Mesenchymal stem cell (in vitro differentiated cells and primary cell): ENCODE data around the gene PPM1J.
A peak's percentile ranks its signal among the peaks of the same experiment; 100 is the strongest.

Experiments
- DNase-seq: peaks from one replicate; pipeline ENCODE4 v3.0.0-alpha.2; 2013
- H2AFZ ChIP-seq: one replicate; pipeline ENCODE4 v1.6.1; 2013; ENCODE audit warnings: low read depth, mild to moderate bottlenecking, control low read depth, inconsistent platforms, low read length, moderate library complexity
- H2AK5ac ChIP-seq: 2 replicates; pipeline ENCODE4 v1.6.1; 2013; ENCODE audit warnings: low read length, moderate library complexity, mild to moderate bottlenecking, inconsistent platforms; ENCODE audit not compliant: severe bottlenecking
- H2BK120ac ChIP-seq: one replicate; pipeline ENCODE4 v1.6.1; 2013; ENCODE audit warnings: low read depth, mild to moderate bottlenecking, inconsistent platforms, low read length, moderate library complexity
- H2BK12ac ChIP-seq, 2 experiments: one replicate each; pipeline ENCODE4 v1.6.1; 2013; ENCODE audit warnings: inconsistent platforms in 2 of 2, low read length in 2 of 2, mild to moderate bottlenecking in 2 of 2, moderate library complexity in 2 of 2, control low read depth in 1 of 2
- H2BK15ac ChIP-seq: one replicate; pipeline ENCODE4 v1.6.1; 2013; ENCODE audit warnings: mild to moderate bottlenecking, low read depth, inconsistent platforms; ENCODE audit not compliant: poor library complexity, severe bottlenecking
- H2BK5ac ChIP-seq: 2 replicates; pipeline ENCODE4 v1.6.1; 2013; ENCODE audit warnings: low read depth, mild to moderate bottlenecking, low read length, control low read depth, inconsistent platforms; ENCODE audit not compliant: poor library complexity, severe bottlenecking
- H3K14ac ChIP-seq, 2 experiments: one replicate each; pipeline ENCODE4 v1.6.1; 2013; ENCODE audit warnings: inconsistent platforms in 2 of 2, low read length in 2 of 2, control low read depth in 1 of 2, mild to moderate bottlenecking in 1 of 2, moderate library complexity in 1 of 2
- H3K18ac ChIP-seq, 2 experiments: one replicate each; pipeline ENCODE4 v1.6.1; 2013; ENCODE audit warnings: inconsistent platforms in 2 of 2, low read length in 2 of 2, control low read depth in 1 of 2, low read depth in 1 of 2, mild to moderate bottlenecking in 1 of 2
- H3K23ac ChIP-seq, 2 experiments: one replicate each; pipeline ENCODE4 v1.6.1; 2013; ENCODE audit warnings: inconsistent platforms in 2 of 2, low read length in 2 of 2, mild to moderate bottlenecking in 2 of 2, moderate library complexity in 2 of 2, control low read depth in 1 of 2
- H3K27ac ChIP-seq: 2 replicates; pipeline ENCODE4 v1.5.1; 2013; ENCODE audit warnings: mild to moderate bottlenecking, moderate library complexity, low read length, control low read depth, inconsistent platforms; ENCODE audit not compliant: poor library complexity, severe bottlenecking
- H3K27me3 ChIP-seq, 2 experiments: 2 replicates each; pipeline versions ENCODE4 v1.6.1 to v1.7.0; 2013; ENCODE audit warnings: low read length in 2 of 2, mild to moderate bottlenecking in 2 of 2, moderate library complexity in 2 of 2, control low read depth in 1 of 2, inconsistent platforms in 1 of 2; ENCODE audit not compliant: control insufficient read depth in 1 of 2, insufficient read depth in 1 of 2
- H3K36me3 ChIP-seq, 2 experiments: 2 replicates each; pipeline versions ENCODE4 v1.6.1 to v1.7.0; 2013; ENCODE audit warnings: low read length in 2 of 2, control low read depth in 1 of 2, inconsistent platforms in 1 of 2, low read depth in 1 of 2, mild to moderate bottlenecking in 1 of 2; ENCODE audit not compliant: insufficient read depth in 2 of 2, control insufficient read depth in 1 of 2
- H3K4ac ChIP-seq, 2 experiments: one replicate each; pipeline ENCODE4 v1.6.1; 2013; ENCODE audit warnings: inconsistent platforms in 2 of 2, low read length in 2 of 2, mild to moderate bottlenecking in 2 of 2, moderate library complexity in 2 of 2, control low read depth in 1 of 2, low read depth in 1 of 2
- H3K4me1 ChIP-seq: 2 replicates; pipeline ENCODE4 v1.6.1; 2013; ENCODE audit warnings: low read depth, low read length, control low read depth; ENCODE audit not compliant: control insufficient read depth, insufficient read depth
- H3K4me2 ChIP-seq: 2 replicates; pipeline ENCODE4 v1.6.1; 2013; ENCODE audit warnings: low read length, mild to moderate bottlenecking, inconsistent platforms; ENCODE audit not compliant: poor library complexity, severe bottlenecking
- H3K4me3 ChIP-seq, 2 experiments: 2 replicates each; pipeline versions ENCODE4 v1.5.1 to v1.7.0; 2013; ENCODE audit warnings: low read length in 2 of 2, mild to moderate bottlenecking in 2 of 2, control low read depth in 1 of 2, low read depth in 1 of 2; ENCODE audit not compliant: insufficient read depth in 1 of 2
- H3K79me1 ChIP-seq: replicated peaks from 2 replicates; pipeline ENCODE4 v1.6.1; 2013; ENCODE audit warnings: mild to moderate bottlenecking, control low read depth, low read length, inconsistent platforms; ENCODE audit not compliant: poor library complexity, severe bottlenecking
- H3K9ac ChIP-seq: 2 replicates; pipeline ENCODE4 v1.7.0; 2013; ENCODE audit warnings: mild to moderate bottlenecking, low read length, moderate library complexity
- H3K9me3 ChIP-seq: 2 replicates; pipeline ENCODE4 v1.7.0; 2013; ENCODE audit warnings: mild to moderate bottlenecking, low read length; ENCODE audit not compliant: control insufficient read depth
- H4K8ac ChIP-seq: one replicate; pipeline ENCODE4 v1.6.1; 2013; ENCODE audit warnings: inconsistent platforms, mild to moderate bottlenecking, low read length, moderate library complexity
- H4K91ac ChIP-seq: one replicate; pipeline ENCODE4 v1.6.1; 2013; ENCODE audit warnings: mild to moderate bottlenecking, low read length, inconsistent platforms
- WGBS: methylation state at CpG from one replicate; pipeline ENCODE4 v1.1.7; 2013; ENCODE audit warnings: mixed read lengths; 5-methylcytosine and 5-hydroxymethylcytosine counted together

The PPM1J gene

GRCh38 chr1:112711041-112711440 is 4.1 kb downstream of the PPM1J start:
- H3K18ac ChIP-seq = no peak overlapping the region
- no peak overlapping the region for H2BK5ac ChIP-seq
- H3K9me3 ChIP-seq = no peaks in the 10 kb centered on the region
- peaks cover 0 to 6% of the 10 kb centered on the region in 2 experiments for H3K27me3 ChIP-seq
- no peak overlapping the region for H3K9ac ChIP-seq
- WGBS = 79% methylated on average over 7 of the region's 7 CpGs
- no peak overlapping the region for H2AK5ac ChIP-seq
- H3K79me1 ChIP-seq = peaks cover 1% of the 10 kb centered on the region
- no peak overlapping the region for H3K27ac ChIP-seq
- peaks cover 24% of the 10 kb centered on the region for H3K4me1 ChIP-seq
- H2BK15ac ChIP-seq = no peak overlapping the region
- no peak overlapping the region for H2AFZ ChIP-seq
- no peak overlapping the region for H3K14ac ChIP-seq
- peaks cover 0 to 12% of the 10 kb centered on the region in 2 experiments for H3K36me3 ChIP-seq
- no peak overlapping the region for H2BK12ac ChIP-seq
- no peak overlapping the region for H2BK120ac ChIP-seq
- no peak overlapping the region for H3K4me3 ChIP-seq
- no peak overlapping the region for H3K4me2 ChIP-seq
- H3K23ac ChIP-seq = no peak overlapping the region
- no peak overlapping the region for H4K8ac ChIP-seq
- no peak overlapping the region for H4K91ac ChIP-seq
- no peak for DNase-seq
- H3K4ac ChIP-seq = no peak overlapping the region

- Histone ChIP-seq H3K27ac (no peak overlapping the region), H3K4me3 (no peak overlapping the region), H2AFZ (no peak overlapping the region), H3K79me1 (peaks cover 1% of the 10 kb centered on the region), H2BK120ac (no peak overlapping the region), H3K4ac (no peak overlapping the region), H3K9ac (no peak overlapping the region), H2BK15ac (no peak overlapping the region), H4K91ac (no peak overlapping the region), H3K27me3 (peaks cover 0 to 6% of the 10 kb centered on the region in 2 experiments), H3K23ac (peak overlapping the region in 1 of 2 experiments; percentile 10), H3K4me2 (no peak overlapping the region), H3K14ac (no peak overlapping the region), H2BK5ac (no peak overlapping the region), H3K36me3 (peaks cover 0 to 12% of the 10 kb centered on the region in 2 experiments), H3K18ac (no peak overlapping the region), H3K9me3 (no peaks in the 10 kb centered on the region), H2BK12ac (no peak overlapping the region), H2AK5ac (no peak overlapping the region), H3K4me1 (peaks cover 24% of the 10 kb centered on the region), H4K8ac (no peak overlapping the region)
- no peak for DNase-seq
- WGBS = 88% methylated on average over 2 of the region's 3 CpGs
Observed at GRCh38 chr1:112710586-112710985, 4.5 kb downstream of the PPM1J start.

GRCh38 chr1:112710159-112710558 is 5.0 kb downstream of the PPM1J start:
- 95% methylated on average over 7 of the region's 7 CpGs for WGBS
- no peak overlapping the region for H3K4me2 ChIP-seq
- no peak overlapping the region for H2AK5ac ChIP-seq
- no peak overlapping the region for H3K18ac ChIP-seq
- H4K91ac ChIP-seq = no peak overlapping the region
- H3K23ac ChIP-seq = peak overlapping the region in 1 of 2 experiments; percentile 10
- H2BK120ac ChIP-seq = no peak overlapping the region
- no peak overlapping the region for H4K8ac ChIP-seq
- no peak overlapping the region for H3K9ac ChIP-seq
- no peak overlapping the region for H2BK15ac ChIP-seq
- DNase-seq = no peak
- H3K4ac ChIP-seq = no peak overlapping the region
- H3K27ac ChIP-seq = no peak overlapping the region
- no peak overlapping the region for H3K14ac ChIP-seq
- peaks cover 0 to 6% of the 10 kb centered on the region in 2 experiments for H3K27me3 ChIP-seq
- peaks cover 23% of the 10 kb centered on the region for H3K4me1 ChIP-seq
- H2BK5ac ChIP-seq = no peak overlapping the region
- H3K4me3 ChIP-seq = no peak overlapping the region
- H2BK12ac ChIP-seq = no peak overlapping the region
- no peaks in the 10 kb centered on the region for H3K9me3 ChIP-seq
- no peak overlapping the region for H2AFZ ChIP-seq
- peaks cover 0 to 12% of the 10 kb centered on the region in 2 experiments for H3K36me3 ChIP-seq
- peaks cover 1% of the 10 kb centered on the region for H3K79me1 ChIP-seq

- no peak overlapping the region for H2AFZ ChIP-seq
- no peak overlapping the region for H2AK5ac ChIP-seq
- H3K14ac ChIP-seq = no peak overlapping the region
- peaks cover 25% of the 10 kb centered on the region for H3K4me1 ChIP-seq
- H3K27me3 ChIP-seq = peaks cover 0 to 4% of the 10 kb centered on the region in 2 experiments
- H3K9ac ChIP-seq = no peak overlapping the region
- no peak overlapping the region for H2BK120ac ChIP-seq
- H2BK12ac ChIP-seq = no peak overlapping the region
- H3K4ac ChIP-seq = no peak overlapping the region
- H3K4me2 ChIP-seq = no peak overlapping the region
- no peaks in the 10 kb centered on the region for H3K9me3 ChIP-seq
- WGBS = 100% methylated on average over 2 of the region's 3 CpGs
- no peak overlapping the region for H4K8ac ChIP-seq
- H3K4me3 ChIP-seq = no peak overlapping the region
- no peak overlapping the region for H2BK5ac ChIP-seq
- H4K91ac ChIP-seq = no peak overlapping the region
- DNase-seq = no peak
- no peak overlapping the region for H3K27ac ChIP-seq
- peaks cover 1% of the 10 kb centered on the region for H3K79me1 ChIP-seq
- no peak overlapping the region for H3K18ac ChIP-seq
- no peak overlapping the region for H3K23ac ChIP-seq
- peaks cover 6 to 18% of the 10 kb centered on the region in 2 experiments for H3K36me3 ChIP-seq
- H2BK15ac ChIP-seq = no peak overlapping the region
Observed at GRCh38 chr1:112708489-112708888, 6.6 kb downstream of the PPM1J start.
